Measurements from ENCODE around the gene FBXW11. TPM values are rescaled to one million over a fixed set of nuclear protein-coding genes. Genes with fewer than 3 reads are reported as not detected.

The FBXW11 gene
- total RNA-seq, 1 experiment from 2014 or later, result 69.2 TPM

GRCh38 chr5:171937351-171937750 is 69.1 kb downstream of the FBXW11 start:
- Histone ChIP-seq H3K4me2 (ENCODE audit: low read length) (no peak overlapping the region), H3K9me3 (ENCODE audit: low read length) (no peaks in the 10 kb centered on the region), H3K36me3 (ENCODE audit: low read depth, low read length) (no peaks in the 10 kb centered on the region), H3K9me2 (replicated peaks; ENCODE audit: low read length) (no peaks in the 10 kb centered on the region), H3K4me3 (ENCODE audit: low read length) (no peak overlapping the region), H3K79me2 (ENCODE audit: low read length) (peaks cover 79% of the 10 kb centered on the region), H3F3A (ENCODE audit: low read length, unreplicated experiment) (no peaks in the 10 kb centered on the region), H3K9ac (ENCODE audit: low read length) (no peak overlapping the region), H3K4me1 (ENCODE audit: insufficient read depth, low read length) (no peaks in the 10 kb centered on the region), H3K27me3 (ENCODE audit: low read length) (no peaks in the 10 kb centered on the region), H3K27ac (ENCODE audit: low read length) (no peak overlapping the region), H2AFZ (ENCODE audit: low read length) (no peak overlapping the region), H4K20me1 (ENCODE audit: low read length) (peaks cover 4% of the 10 kb centered on the region; the same call in 1 of the 2 replicates)
- intact Hi-C loops (cut with micrococcal nuclease), result no loop called here
- ATAC-seq (no peak), DNase-seq (no peak)
- TF ChIP-seq, protein P1, sequence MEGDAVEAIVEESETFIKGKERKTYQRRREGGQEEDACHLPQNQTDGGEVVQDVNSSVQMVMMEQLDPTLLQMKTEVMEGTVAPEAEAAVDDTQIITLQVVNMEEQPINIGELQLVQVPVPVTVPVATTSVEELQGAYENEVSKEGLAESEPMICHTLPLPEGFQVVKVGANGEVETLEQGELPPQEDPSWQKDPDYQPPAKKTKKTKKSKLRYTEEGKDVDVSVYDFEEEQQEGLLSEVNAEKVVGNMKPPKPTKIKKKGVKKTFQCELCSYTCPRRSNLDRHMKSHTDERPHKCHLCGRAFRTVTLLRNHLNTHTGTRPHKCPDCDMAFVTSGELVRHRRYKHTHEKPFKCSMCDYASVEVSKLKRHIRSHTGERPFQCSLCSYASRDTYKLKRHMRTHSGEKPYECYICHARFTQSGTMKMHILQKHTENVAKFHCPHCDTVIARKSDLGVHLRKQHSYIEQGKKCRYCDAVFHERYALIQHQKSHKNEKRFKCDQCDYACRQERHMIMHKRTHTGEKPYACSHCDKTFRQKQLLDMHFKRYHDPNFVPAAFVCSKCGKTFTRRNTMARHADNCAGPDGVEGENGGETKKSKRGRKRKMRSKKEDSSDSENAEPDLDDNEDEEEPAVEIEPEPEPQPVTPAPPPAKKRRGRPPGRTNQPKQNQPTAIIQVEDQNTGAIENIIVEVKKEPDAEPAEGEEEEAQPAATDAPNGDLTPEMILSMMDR (conservative IDR thresholded peaks at IDR 0.05; ENCODE audit: low read depth, low read length), result no peak
- TF ChIP-seq EZH2phosphoT487 (IDR thresholded peaks at IDR 0.05; ENCODE audit: borderline replicate concordance, low read length) (no peak), EZH2 (IDR thresholded peaks at IDR 0.05; ENCODE audit: low read length, unreplicated experiment) (no peak)
- no TSS peak for BruUV-seq (replicated peaks)
- ChIA-PET POLR2A (ENCODE audit: unreplicated experiment) (no interaction called here), CTCF (interaction anchor here (0.6 kb wide), 1 partner anchor 57 kb away, joined by 3 read pairs; no protein-coding TSS in a partner anchor)

- no peaks in the 10 kb centered on the region for H3K4me1 ChIP-seq (ENCODE audit: insufficient read depth, low read length)
- no peak overlapping the region for H3K9ac ChIP-seq (ENCODE audit: low read length)
- H4K20me1 ChIP-seq (ENCODE audit: low read length), result peaks cover 4% of the 10 kb centered on the region; the same call in 1 of the 2 replicates
- no peak overlapping the region for H3K4me2 ChIP-seq (ENCODE audit: low read length)
- no peak overlapping the region for H3K4me3 ChIP-seq (ENCODE audit: low read length)
- H3K9me3 ChIP-seq (ENCODE audit: low read length), result no peaks in the 10 kb centered on the region
- TF ChIP-seq, protein P1 (conservative IDR thresholded peaks at IDR 0.05; ENCODE audit: low read depth, low read length), result no peak
- TF ChIP-seq EZH2 (IDR thresholded peaks at IDR 0.05; ENCODE audit: low read length, unreplicated experiment) (no peak), EZH2phosphoT487 (IDR thresholded peaks at IDR 0.05; ENCODE audit: borderline replicate concordance, low read length) (no peak)
- no peaks in the 10 kb centered on the region for H3K9me2 ChIP-seq (replicated peaks; ENCODE audit: low read length)
- ChIA-PET CTCF (no interaction called here), POLR2A (ENCODE audit: unreplicated experiment) (no interaction called here)
- H3K79me2 ChIP-seq (ENCODE audit: low read length), result peaks cover 89% of the 10 kb centered on the region
- BruUV-seq (replicated peaks), result no TSS peak
- H3K27ac ChIP-seq (ENCODE audit: low read length), result no peak overlapping the region
- no peaks in the 10 kb centered on the region for H3K36me3 ChIP-seq (ENCODE audit: low read depth, low read length)
- intact Hi-C loops (cut with micrococcal nuclease), result no loop called here
- no peaks in the 10 kb centered on the region for H3F3A ChIP-seq (ENCODE audit: low read length, unreplicated experiment)
- no peak for ATAC-seq
- no peaks in the 10 kb centered on the region for H3K27me3 ChIP-seq (ENCODE audit: low read length)
- H2AFZ ChIP-seq (ENCODE audit: low read length), result no peak overlapping the region
- no peak for DNase-seq
Measured at GRCh38 chr5:171934586-171934985, 71.9 kb downstream of the FBXW11 start.

DNA sequence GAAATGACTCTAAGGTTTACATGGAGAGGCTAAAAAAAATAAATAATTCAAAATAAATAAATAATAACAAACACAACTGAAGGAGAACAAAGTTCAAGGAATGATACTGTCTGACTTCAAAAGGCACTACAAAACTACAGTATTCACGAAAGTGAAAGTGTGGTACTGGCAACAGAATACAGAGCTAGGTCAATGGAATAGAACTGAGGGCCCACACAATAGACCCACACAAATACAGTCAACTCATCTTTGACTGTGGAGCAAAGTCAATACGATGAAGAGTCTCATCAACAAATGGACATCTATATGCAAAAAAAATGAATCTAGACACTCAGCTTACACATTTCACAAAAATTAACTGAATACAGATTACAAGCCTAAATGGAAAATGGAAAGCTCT is 75.3 kb downstream of the FBXW11 start:
- intact Hi-C loops (cut with micrococcal nuclease), result no loop called here
- TF ChIP-seq EZH2phosphoT487 (IDR thresholded peaks at IDR 0.05; ENCODE audit: borderline replicate concordance, low read length), result no peak
- TF ChIP-seq, protein P1 (conservative IDR thresholded peaks at IDR 0.05; ENCODE audit: low read depth, low read length), result no peak
- no peak for TF ChIP-seq EZH2 (IDR thresholded peaks at IDR 0.05; ENCODE audit: low read length, unreplicated experiment)
- Histone ChIP-seq H2AFZ (ENCODE audit: low read length) (no peak overlapping the region), H4K20me1 (ENCODE audit: low read length) (peaks cover 9% of the 10 kb centered on the region; the same call in 1 of the 2 replicates), H3K79me2 (ENCODE audit: low read length) (peaks cover 87% of the 10 kb centered on the region), H3K4me3 (ENCODE audit: low read length) (no peak overlapping the region), H3F3A (ENCODE audit: low read length, unreplicated experiment) (no peaks in the 10 kb centered on the region), H3K9ac (ENCODE audit: low read length) (no peak overlapping the region), H3K27ac (ENCODE audit: low read length) (no peak overlapping the region), H3K36me3 (ENCODE audit: low read depth, low read length) (no peaks in the 10 kb centered on the region), H3K9me3 (ENCODE audit: low read length) (no peaks in the 10 kb centered on the region), H3K27me3 (ENCODE audit: low read length) (no peaks in the 10 kb centered on the region), H3K9me2 (replicated peaks; ENCODE audit: low read length) (no peaks in the 10 kb centered on the region), H3K4me1 (ENCODE audit: insufficient read depth, low read length) (no peaks in the 10 kb centered on the region), H3K4me2 (ENCODE audit: low read length) (no peak overlapping the region)
- BruUV-seq (replicated peaks), result no TSS peak
- ChIA-PET CTCF (no interaction called here), POLR2A (ENCODE audit: unreplicated experiment) (no interaction called here)
- no peak for DNase-seq
- ATAC-seq, result no peak

All from PC-3 (cell line).